Measurements from ENCODE around the gene STAMBPL1.

Gene STAMBPL1

DNA sequence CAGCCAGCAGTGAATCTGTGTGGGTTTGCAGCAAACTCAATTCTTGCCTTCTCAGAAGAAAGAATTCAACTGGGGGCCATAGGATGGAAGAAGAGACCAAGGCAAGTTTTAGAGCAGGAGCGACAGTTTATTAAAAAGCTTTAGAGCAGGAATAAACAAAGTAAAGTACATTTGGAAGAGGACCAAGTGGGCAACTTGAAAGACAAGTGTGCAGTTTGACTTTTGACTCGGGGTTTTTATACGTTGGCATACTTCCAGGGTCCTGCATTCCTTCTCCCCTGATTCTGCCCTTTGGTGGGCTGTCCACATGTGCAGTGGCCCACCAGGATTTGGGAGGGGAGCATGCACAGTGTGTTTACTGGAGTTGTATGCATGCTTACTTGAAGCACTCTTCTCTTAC, 25.4 kb upstream of the STAMBPL1 start:
- H3K27me3 ChIP-seq (ENCODE audit: insufficient read depth, low read length) = no peaks in the 10 kb centered on the region
- no peaks in the 10 kb centered on the region for H3K36me3 ChIP-seq (ENCODE audit: insufficient read depth, low read length)
- H3K4me3 ChIP-seq (ENCODE audit: low read depth, low read length) = no peak overlapping the region
- no peak overlapping the region for H2AFZ ChIP-seq (ENCODE audit: low read length, unreplicated experiment)
- no peak overlapping the region for H3K27ac ChIP-seq (ENCODE audit: low read depth, low read length)
- H3K79me2 ChIP-seq (ENCODE audit: control insufficient read depth, insufficient read depth, low read length, unreplicated experiment) = no peaks in the 10 kb centered on the region
- H3K4me1 ChIP-seq (ENCODE audit: control insufficient read depth, insufficient read depth, low read length, unreplicated experiment) = peaks cover 2% of the 10 kb centered on the region

DNA sequence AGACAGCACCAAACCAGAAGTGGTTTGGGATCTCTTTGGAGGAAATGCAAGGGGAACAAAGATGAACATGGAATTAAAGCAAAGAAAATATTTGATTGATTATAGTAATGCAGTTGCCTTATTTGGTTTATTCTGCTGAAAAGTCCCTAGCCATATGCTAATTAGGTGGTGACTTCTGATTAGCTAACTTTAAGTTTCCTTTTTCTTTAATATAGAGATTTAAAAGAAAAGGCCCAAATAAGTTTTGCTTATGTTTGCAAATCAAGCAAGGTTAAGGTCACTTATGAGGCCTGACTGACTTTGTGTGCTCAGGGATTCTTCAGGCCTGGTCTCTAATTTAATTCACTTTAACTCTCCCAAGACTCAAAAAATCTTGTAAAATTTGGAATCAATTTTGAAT, 22.2 kb upstream of the STAMBPL1 start:
- Histone ChIP-seq H3K27me3 (ENCODE audit: insufficient read depth, low read length) (no peaks in the 10 kb centered on the region), H3K27ac (ENCODE audit: low read depth, low read length) (no peak overlapping the region), H3K79me2 (ENCODE audit: control insufficient read depth, insufficient read depth, low read length, unreplicated experiment) (no peaks in the 10 kb centered on the region), H3K4me3 (ENCODE audit: low read depth, low read length) (no peak overlapping the region), H3K36me3 (ENCODE audit: insufficient read depth, low read length) (no peaks in the 10 kb centered on the region), H2AFZ (ENCODE audit: low read length, unreplicated experiment) (no peak overlapping the region), H3K4me1 (ENCODE audit: control insufficient read depth, insufficient read depth, low read length, unreplicated experiment) (no peaks in the 10 kb centered on the region)

DNA sequence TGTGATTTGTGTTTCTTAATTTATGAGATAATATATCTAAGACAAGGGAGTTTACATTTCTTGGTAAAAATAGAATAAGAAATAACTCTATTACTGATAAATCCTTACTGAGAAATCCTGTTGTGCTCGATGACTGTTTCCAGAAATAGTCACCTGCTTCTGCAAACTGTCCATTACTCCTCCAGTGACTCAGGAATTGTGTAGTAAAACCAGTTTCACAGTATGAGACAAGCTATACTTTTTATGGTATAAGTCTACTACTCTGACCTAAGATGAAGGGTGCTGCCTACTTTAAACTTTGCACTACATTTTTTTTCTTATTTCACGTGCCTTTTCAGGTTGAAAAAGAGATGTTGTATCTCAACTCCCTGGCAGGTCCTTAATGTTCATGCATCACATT, 21.6 kb upstream of the STAMBPL1 start:
- Histone ChIP-seq H3K36me3 (ENCODE audit: insufficient read depth, low read length) (no peaks in the 10 kb centered on the region), H3K27ac (ENCODE audit: low read depth, low read length) (no peak overlapping the region), H3K4me3 (ENCODE audit: low read depth, low read length) (no peak overlapping the region), H2AFZ (ENCODE audit: low read length, unreplicated experiment) (no peak overlapping the region), H3K79me2 (ENCODE audit: control insufficient read depth, insufficient read depth, low read length, unreplicated experiment) (no peaks in the 10 kb centered on the region), H3K27me3 (ENCODE audit: insufficient read depth, low read length) (no peaks in the 10 kb centered on the region), H3K4me1 (ENCODE audit: control insufficient read depth, insufficient read depth, low read length, unreplicated experiment) (no peaks in the 10 kb centered on the region)

DNA sequence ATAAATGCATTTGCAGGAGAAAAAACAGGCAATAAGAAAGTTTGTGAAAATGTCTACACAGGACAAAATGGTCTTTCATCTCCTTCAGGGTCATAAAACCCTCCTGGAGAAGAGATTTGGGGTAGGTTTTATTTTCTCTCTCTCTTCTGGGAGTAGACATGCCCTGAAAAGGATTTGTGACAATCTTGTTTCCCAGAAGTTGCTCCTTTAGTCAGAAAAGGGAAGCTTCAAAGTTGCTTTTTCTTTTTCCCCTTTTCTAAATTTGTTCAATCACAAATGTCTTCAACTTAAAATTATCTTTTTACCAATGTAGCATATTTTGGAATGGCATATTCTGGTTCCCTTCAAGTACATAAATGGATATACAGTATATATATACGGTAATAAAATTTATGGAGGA, 19.0 kb upstream of the STAMBPL1 start:
- H3K27me3 ChIP-seq (ENCODE audit: insufficient read depth, low read length) = no peaks in the 10 kb centered on the region
- H2AFZ ChIP-seq (ENCODE audit: low read length, unreplicated experiment) = no peak overlapping the region
- no peaks in the 10 kb centered on the region for H3K36me3 ChIP-seq (ENCODE audit: insufficient read depth, low read length)
- no peaks in the 10 kb centered on the region for H3K4me1 ChIP-seq (ENCODE audit: control insufficient read depth, insufficient read depth, low read length, unreplicated experiment)
- no peak overlapping the region for H3K4me3 ChIP-seq (ENCODE audit: low read depth, low read length)
- no peak overlapping the region for H3K27ac ChIP-seq (ENCODE audit: low read depth, low read length)
- H3K79me2 ChIP-seq (ENCODE audit: control insufficient read depth, insufficient read depth, low read length, unreplicated experiment) = no peaks in the 10 kb centered on the region

DNA sequence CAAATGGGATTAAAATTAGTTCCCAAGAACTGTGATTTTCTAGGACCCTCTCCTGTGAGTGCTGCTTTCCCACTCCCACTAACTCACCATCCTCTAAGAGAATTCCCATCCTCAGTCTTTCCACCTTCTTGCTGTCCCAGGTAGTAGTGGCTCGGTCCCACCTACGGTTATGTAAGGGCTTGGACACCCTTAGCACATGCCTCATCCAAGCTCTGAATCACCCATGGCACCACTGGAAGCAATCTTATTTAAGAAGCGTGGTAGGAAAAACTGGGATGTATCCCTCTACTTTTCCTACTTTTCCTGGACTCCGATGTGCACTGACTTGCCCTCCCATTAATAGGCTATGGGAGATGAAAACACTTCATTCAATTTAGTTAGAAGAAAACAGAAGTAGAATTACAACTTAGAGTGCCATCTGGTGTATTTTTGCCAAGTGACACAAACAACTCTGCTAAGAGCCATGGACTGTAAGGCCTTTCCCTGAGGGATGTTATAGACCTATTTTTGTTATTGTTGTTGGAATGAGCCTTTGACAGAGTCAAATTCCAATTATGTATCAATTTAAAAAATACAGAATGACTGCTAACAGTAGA, 14.7 kb upstream of the STAMBPL1 start:
- no peaks in the 10 kb centered on the region for H3K79me2 ChIP-seq (ENCODE audit: control insufficient read depth, insufficient read depth, low read length, unreplicated experiment)
- H2AFZ ChIP-seq (ENCODE audit: low read length, unreplicated experiment) = no peak overlapping the region
- no peaks in the 10 kb centered on the region for H3K27me3 ChIP-seq (ENCODE audit: insufficient read depth, low read length)
- no peaks in the 10 kb centered on the region for H3K4me1 ChIP-seq (ENCODE audit: control insufficient read depth, insufficient read depth, low read length, unreplicated experiment)
- H3K4me3 ChIP-seq (ENCODE audit: low read depth, low read length) = no peak overlapping the region
- H3K36me3 ChIP-seq (ENCODE audit: insufficient read depth, low read length) = no peaks in the 10 kb centered on the region
- no peak overlapping the region for H3K27ac ChIP-seq (ENCODE audit: low read depth, low read length)

DNA sequence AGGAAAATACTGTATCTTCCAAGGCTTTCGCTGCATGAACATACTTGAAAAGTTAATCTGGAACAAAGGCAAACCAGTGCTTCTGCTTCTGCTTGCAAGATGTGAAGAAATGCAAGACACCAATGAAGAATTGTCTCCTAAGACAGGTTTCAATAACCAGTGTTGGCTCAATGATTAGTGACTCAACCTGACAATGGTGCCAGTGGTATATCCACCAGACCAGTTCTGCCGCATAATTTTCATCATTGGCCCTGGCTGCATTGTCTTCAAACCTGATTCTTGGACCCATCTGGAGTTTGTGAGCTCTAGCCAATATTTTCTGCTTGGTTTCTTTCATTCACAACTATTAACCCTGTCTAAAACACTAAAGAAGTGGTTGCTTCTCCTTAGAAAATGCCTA, 13.6 kb upstream of the STAMBPL1 start:
- H3K79me2 ChIP-seq (ENCODE audit: control insufficient read depth, insufficient read depth, low read length, unreplicated experiment) = no peaks in the 10 kb centered on the region
- no peaks in the 10 kb centered on the region for H3K4me1 ChIP-seq (ENCODE audit: control insufficient read depth, insufficient read depth, low read length, unreplicated experiment)
- no peak overlapping the region for H3K27ac ChIP-seq (ENCODE audit: low read depth, low read length)
- no peak overlapping the region for H2AFZ ChIP-seq (ENCODE audit: low read length, unreplicated experiment)
- no peaks in the 10 kb centered on the region for H3K36me3 ChIP-seq (ENCODE audit: insufficient read depth, low read length)
- H3K27me3 ChIP-seq (ENCODE audit: insufficient read depth, low read length) = no peaks in the 10 kb centered on the region
- H3K4me3 ChIP-seq (ENCODE audit: low read depth, low read length) = no peak overlapping the region

DNA sequence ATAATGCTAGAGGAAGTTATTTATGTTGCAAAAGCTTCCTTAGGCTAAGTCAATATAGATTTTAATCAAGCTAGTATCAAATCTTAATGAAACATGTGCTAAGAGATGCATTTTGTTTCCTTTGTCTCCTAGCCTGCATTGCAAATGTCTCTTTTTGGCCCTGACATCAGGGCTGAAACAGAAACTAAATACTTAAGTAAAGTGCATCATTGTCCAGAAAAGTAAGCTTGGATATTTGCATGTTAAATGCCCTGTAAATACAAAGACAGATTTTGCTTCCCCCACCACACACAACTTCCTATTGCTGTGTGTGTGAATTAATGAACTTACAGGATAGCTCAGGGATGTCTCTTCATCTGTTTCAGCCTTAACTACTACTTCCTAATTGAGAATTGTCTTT, 10.0 kb upstream of the STAMBPL1 start:
- Histone ChIP-seq H3K36me3 (ENCODE audit: insufficient read depth, low read length) (no peaks in the 10 kb centered on the region), H3K4me1 (ENCODE audit: control insufficient read depth, insufficient read depth, low read length, unreplicated experiment) (no peaks in the 10 kb centered on the region), H3K4me3 (ENCODE audit: low read depth, low read length) (no peak overlapping the region), H3K27ac (ENCODE audit: low read depth, low read length) (no peak overlapping the region), H2AFZ (ENCODE audit: low read length, unreplicated experiment) (no peak overlapping the region), H3K27me3 (ENCODE audit: insufficient read depth, low read length) (no peaks in the 10 kb centered on the region), H3K79me2 (ENCODE audit: control insufficient read depth, insufficient read depth, low read length, unreplicated experiment) (no peaks in the 10 kb centered on the region)

DNA sequence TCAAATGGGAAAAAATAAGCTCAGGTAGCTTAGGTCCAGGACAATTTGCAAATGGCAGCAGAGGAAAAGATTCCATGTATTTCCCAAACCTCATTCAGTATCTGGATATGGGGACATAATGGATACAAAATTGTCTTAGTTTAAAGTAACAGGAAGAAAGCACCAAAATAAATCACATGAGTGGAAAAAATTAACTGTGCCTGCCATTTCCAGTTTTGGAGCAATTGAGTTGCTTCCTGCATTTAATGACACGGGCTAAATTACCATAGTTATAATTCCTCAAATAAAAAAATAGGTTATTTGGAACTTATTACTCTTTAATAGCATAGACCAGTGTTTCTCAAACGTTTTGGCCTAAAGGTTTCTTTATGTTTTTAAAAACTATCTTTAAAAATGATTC, 6.3 kb upstream of the STAMBPL1 start:
- H2AFZ ChIP-seq (ENCODE audit: low read length, unreplicated experiment) = no peak overlapping the region
- H3K79me2 ChIP-seq (ENCODE audit: control insufficient read depth, insufficient read depth, low read length, unreplicated experiment) = no peaks in the 10 kb centered on the region
- no peak overlapping the region for H3K27ac ChIP-seq (ENCODE audit: low read depth, low read length)
- no peaks in the 10 kb centered on the region for H3K27me3 ChIP-seq (ENCODE audit: insufficient read depth, low read length)
- H3K36me3 ChIP-seq (ENCODE audit: insufficient read depth, low read length) = no peaks in the 10 kb centered on the region
- no peak overlapping the region for H3K4me3 ChIP-seq (ENCODE audit: low read depth, low read length)
- no peaks in the 10 kb centered on the region for H3K4me1 ChIP-seq (ENCODE audit: control insufficient read depth, insufficient read depth, low read length, unreplicated experiment)

DNA sequence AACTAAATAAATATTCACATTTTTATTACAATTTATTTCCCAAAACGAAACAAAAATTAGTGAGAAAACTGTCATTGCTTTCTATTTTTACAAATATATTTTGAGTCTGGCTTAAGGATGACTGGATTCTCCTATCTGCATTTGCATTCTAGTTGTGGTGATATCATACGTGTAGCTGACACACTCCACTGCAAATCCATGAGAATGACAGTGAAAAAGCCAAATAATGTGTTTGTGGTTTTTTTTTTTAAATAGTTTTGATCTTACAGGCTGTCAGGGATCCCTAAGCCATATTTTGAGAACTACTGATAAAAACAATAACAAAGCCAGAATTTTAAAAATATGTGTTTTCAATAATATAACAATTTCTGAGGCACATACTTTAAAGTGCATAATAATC, 5.8 kb upstream of the STAMBPL1 start:
- no peaks in the 10 kb centered on the region for H3K27me3 ChIP-seq (ENCODE audit: insufficient read depth, low read length)
- no peaks in the 10 kb centered on the region for H3K36me3 ChIP-seq (ENCODE audit: insufficient read depth, low read length)
- H3K4me1 ChIP-seq (ENCODE audit: control insufficient read depth, insufficient read depth, low read length, unreplicated experiment) = no peaks in the 10 kb centered on the region
- H3K4me3 ChIP-seq (ENCODE audit: low read depth, low read length) = no peak overlapping the region
- no peaks in the 10 kb centered on the region for H3K79me2 ChIP-seq (ENCODE audit: control insufficient read depth, insufficient read depth, low read length, unreplicated experiment)
- no peak overlapping the region for H3K27ac ChIP-seq (ENCODE audit: low read depth, low read length)
- no peak overlapping the region for H2AFZ ChIP-seq (ENCODE audit: low read length, unreplicated experiment)

DNA sequence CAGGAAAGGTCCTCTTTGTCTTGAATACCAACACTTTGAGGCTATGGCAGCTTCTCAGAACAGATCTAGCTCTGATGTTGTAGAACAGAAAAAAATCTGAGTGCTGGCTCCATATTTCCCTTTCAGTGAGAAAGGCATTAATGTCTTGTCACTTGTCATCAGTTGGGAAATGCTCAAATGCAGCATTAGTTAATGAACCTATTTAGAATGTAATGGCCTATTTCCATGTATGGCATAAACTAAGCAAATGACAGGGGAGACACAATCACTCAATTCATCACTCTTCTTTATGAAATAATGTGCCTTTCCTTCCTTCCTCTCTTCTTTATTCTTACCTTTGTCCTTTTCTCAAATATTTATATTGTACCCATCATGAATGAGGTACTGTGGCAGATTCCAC, 5.0 kb upstream of the STAMBPL1 start:
- H3K36me3 ChIP-seq (ENCODE audit: insufficient read depth, low read length) = no peaks in the 10 kb centered on the region
- peaks cover 4% of the 10 kb centered on the region for H3K4me1 ChIP-seq (ENCODE audit: control insufficient read depth, insufficient read depth, low read length, unreplicated experiment)
- no peaks in the 10 kb centered on the region for H3K79me2 ChIP-seq (ENCODE audit: control insufficient read depth, insufficient read depth, low read length, unreplicated experiment)
- no peaks in the 10 kb centered on the region for H3K27me3 ChIP-seq (ENCODE audit: insufficient read depth, low read length)
- no peak overlapping the region for H3K4me3 ChIP-seq (ENCODE audit: low read depth, low read length)
- H3K27ac ChIP-seq (ENCODE audit: low read depth, low read length) = no peak overlapping the region
- H2AFZ ChIP-seq (ENCODE audit: low read length, unreplicated experiment) = no peak overlapping the region

DNA sequence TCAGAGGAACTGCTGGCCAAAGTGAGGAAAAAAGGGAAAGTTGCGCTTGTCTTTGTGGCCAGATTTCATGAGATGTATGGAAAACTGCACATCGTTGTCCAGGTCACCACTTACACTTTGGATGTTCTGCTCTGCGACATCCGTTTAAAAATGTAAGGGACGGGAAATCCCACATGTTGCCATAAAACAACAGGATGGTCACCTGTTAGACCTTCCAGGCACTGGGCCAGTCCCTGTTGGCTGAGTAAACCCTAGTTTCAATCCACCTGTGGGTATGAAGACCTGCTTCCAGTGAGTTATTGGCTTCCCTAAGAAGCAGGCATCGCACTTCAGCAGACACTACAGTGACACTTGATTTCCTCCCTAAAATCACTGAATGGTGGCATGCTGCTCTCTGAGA, 2.7 kb upstream of the STAMBPL1 start:
- Histone ChIP-seq H3K27me3 (ENCODE audit: insufficient read depth, low read length) (no peaks in the 10 kb centered on the region), H3K4me3 (ENCODE audit: low read depth, low read length) (no peak overlapping the region), H3K79me2 (ENCODE audit: control insufficient read depth, insufficient read depth, low read length, unreplicated experiment) (peaks cover 13% of the 10 kb centered on the region), H3K4me1 (ENCODE audit: control insufficient read depth, insufficient read depth, low read length, unreplicated experiment) (peaks cover 10% of the 10 kb centered on the region), H2AFZ (ENCODE audit: low read length, unreplicated experiment) (no peak overlapping the region), H3K36me3 (ENCODE audit: insufficient read depth, low read length) (no peaks in the 10 kb centered on the region), H3K27ac (ENCODE audit: low read depth, low read length) (no peak overlapping the region)
